Activated CD4-positive, alpha-beta T cell treated with anti-CD3 and anti-CD28 coated beads, Interleukin-2, amount 50 U/mL, for 16 hours (primary cell): ENCODE measurements around the gene PLEKHH2.
A peak's percentile ranks its signal among the peaks of the same experiment; 100 is the strongest.
"Not testable (repeated sequence)": the region's sequence is repeated elsewhere in the genome, so short reads cannot be mapped to it uniquely, and the experiment has no call there.

ENCODE experiments used
- DNase-seq: peaks from one replicate; pipeline ENCODE4 v3.0.0-alpha.2; 2020

PLEKHH2 gene

DNA sequence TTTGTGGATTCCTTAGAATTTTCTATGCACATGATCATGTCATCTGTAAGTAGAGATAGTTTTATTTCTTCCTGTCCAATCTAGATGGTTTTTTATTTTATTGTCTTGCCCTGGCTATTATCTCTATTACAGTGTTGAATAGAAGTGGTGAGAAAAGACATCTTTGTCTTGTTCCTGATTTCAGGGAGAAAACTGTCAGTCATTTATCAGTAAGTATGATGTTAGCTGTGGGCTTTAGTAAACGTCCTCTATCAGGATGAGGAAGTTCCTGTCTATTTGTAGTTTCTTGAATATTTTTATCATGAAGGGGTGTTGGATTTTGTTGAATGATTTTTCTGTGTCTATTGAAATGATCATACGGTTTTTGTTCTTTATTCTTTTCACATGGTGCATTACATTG lies 5.3 kb downstream of the PLEKHH2 start:
- DNase-seq = no peak

DNA sequence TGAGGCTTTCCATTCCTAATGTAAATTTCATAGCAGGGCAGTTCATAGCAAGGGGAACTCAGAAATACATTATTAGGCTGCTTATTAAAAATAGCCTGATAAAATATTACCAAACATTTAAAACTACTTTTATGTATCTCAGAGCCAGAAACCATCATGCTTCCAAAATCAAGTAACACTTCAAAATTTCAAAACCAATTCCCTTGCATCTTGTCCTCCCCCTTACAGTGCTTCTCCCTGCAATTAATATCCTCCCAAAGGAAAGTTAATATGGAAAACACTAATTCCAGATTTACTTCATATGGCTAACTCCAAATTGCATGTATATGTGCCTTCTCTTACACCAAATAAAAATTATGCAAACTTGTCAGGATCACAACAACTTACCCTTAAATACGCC lies 6.6 kb downstream of the PLEKHH2 start:
- no peak for DNase-seq

DNA sequence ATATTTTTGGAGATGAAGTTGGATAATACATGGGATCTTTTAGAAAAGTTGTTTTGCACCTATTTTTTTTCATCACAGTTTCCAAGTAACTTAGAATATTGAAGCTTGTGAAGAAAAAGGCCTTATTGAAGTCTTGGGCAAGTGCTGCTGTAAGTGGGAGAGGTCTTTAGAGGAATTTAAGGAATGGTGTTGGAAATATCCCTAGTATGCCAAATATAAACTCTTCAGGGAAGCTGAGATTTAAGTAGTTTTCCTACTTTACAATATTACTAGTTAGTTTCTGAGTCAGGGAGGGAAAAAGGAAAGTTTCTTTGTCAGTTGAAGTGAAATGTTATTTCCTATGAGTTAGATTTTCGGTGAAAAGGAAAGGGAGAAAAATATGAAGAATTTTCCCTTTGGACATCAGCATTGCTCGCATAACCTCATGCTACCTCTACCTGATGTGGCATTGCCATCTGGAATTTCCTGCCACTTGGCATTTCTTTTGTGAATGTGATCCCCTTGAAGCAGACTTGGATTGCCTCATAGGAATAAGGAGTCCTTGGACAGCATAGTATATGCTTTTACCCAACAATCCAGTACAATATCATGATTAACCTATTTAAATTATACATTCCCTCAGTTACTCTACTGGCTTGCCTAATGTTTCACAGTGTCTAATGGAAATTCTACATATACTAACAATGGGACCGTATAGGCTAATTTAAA lies 12.1 kb downstream of the PLEKHH2 start:
- no peak for DNase-seq

DNA sequence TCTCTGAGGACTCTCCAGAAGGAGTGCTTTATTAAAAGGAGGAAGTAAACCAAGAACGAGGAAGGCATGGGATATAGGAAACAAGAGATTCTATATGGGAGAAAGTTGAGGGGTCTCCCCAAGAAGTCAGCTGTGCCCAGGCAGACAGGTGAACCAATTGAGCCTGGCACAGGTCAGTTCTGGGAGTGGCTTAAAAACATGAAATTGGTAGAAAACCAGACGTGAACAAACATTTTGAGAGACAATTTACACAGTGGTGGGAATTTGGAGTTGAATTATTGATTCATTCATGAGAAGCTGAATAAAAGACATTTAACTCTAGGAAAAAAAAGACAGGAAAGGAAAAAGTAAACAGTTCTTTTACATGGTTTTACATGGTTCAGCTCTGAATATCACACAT lies 16.4 kb downstream of the PLEKHH2 start:
- no peak for DNase-seq

DNA sequence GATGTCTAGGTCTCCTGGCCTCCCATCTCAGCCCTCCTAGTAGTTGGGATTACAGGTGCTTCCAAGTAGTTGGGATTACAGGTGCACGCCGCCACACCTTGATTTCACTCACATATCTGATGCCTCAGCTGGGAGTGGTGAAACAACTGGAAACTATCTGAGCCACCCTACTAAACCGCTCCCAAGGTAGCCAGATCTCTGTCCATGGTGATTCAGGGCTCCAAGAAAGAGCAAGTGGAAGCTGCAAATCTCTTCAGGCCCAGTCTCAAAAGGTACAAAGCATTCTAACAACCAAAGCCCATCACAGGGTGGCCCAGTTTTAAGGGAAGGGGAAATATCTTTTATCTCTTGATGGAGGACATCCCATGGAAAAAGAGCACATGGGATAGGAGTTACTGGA lies 20.2 kb downstream of the PLEKHH2 start:
- DNase-seq = no peak

DNA sequence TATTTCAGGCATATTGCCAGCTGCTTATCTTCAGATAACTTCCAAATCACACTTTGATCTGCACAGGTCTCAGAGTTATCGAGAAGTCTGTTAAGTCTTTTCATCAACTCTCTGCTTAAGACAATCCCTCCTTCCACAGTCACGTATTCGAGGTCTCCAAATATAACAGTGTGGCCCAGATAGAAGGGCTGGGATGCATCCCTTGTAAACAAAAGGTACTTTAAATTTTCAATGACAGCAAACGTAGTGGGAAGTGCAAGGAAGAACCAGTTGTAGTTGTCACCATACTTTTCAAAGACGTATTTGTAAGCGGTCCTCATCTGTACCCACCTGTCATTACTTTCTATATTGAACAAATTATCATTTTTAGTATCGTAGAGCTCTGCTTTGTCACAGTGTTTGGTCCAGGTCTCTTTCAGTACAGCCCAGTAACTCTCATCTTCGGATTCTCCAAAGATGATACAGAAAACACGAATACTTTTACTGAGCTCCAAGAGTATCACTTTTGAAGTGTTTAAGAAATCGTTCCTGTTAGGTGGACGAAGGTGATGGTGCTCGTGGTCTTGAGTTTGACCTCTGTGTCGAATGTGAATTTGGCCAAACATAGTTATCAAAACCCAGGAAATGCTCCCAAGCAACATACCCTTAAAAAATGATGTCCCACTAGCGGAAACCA lies 38.7 kb downstream of the PLEKHH2 start:
- DNase-seq = no peak

DNA sequence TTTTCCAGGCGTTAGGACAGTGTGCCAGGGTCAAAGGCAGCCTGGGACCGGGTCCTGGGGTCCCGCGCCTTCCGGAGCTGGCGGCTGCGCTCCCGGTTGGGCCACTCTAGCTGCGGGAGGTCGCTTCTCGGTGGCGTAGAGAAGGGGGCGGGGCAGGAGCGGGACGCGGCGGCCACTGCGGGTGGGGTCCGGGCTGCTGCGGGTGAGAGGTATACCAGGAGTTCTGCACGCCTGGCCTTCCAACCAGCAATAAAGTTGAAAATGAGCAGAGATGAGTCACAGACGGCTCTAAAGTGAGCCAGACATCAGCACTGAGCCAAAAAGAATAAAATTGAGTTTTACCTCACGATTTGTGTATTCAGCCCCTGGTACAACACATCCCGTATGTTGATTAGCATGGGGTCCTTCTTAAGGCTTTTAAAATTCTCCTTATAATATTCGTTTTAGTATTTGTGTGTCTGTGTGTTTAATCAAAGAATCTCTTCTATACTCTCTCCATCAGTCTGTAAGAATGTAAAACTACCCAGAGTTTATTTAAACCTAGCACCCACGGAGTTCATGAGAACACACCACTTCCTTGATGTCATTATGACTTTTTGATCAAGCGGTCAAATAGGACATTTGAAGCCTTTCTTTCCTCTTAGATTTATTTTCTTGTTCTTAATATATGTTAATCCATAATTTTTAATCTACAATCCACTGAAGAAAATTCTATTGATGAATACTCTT lies 39.4 kb downstream of the PLEKHH2 start, which contains the start of gene C1GALT1C1L:
TSS of gene C1GALT1C1L (minus strand) at position 108 of the 729 bp plus-strand sequence. CDS start at position 1, 107 bp downstream.
- peak; percentile 2 for DNase-seq

DNA sequence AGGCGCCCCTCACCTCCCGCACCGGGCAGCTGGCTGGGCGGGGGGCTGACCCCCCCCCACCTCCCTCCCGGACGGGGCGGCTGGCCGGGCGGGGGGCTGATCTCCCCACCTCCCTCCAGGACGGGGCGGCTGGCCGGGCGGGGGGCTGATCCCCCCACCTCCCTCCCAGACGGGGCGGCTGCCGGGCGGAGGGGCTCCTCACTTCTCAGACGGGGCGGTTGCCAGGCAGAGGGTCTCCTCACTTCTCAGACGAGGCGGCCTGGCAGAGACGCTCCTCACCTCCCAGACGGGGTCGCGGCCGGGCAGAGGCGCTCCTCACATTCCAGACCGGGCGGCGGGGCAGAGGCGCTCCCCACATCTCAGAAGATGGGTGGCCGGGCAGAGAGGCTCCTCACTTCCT lies 40.7 kb downstream of the PLEKHH2 start:
- DNase-seq = not testable (repeated sequence)

DNA sequence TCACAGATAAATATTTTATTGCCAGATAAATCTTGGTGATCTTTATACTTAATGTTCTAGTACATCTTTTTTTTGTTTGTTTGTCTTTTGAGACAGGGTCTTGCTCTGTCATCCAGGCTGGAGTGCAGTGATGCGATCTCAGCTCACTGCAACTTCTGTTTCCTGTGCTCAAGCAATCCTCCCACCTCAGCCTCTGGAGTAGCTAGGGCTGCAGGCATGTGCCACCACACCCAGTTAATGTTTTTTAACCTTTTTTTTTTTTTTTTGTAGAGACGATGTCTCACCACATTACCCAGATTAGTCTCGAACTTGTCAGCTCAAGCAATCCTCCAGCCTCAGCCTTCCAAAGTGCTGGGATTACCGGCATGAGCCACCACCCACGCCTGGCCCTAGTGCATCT lies 48.3 kb downstream of the PLEKHH2 start:
- DNase-seq = no peak

DNA sequence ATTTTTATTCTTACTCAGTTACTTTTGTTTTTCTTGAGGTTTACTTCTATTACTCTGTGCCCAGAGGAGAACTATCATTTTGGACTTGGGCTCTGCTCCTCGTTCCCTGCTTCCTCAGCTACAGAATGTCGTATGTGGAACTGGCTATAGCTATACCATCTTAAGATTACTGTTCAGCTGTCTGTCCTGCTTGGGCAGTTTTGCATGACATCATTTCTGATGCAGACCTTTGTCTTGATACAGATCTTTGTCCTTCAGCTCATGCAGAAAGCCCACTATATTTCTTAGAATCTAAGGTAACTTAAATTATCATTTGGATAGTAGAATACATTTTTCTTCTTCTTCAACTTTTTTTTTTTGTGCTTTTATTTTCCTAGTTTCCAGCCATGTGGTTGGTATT lies 52.9 kb downstream of the PLEKHH2 start:
- DNase-seq = no peak

DNA sequence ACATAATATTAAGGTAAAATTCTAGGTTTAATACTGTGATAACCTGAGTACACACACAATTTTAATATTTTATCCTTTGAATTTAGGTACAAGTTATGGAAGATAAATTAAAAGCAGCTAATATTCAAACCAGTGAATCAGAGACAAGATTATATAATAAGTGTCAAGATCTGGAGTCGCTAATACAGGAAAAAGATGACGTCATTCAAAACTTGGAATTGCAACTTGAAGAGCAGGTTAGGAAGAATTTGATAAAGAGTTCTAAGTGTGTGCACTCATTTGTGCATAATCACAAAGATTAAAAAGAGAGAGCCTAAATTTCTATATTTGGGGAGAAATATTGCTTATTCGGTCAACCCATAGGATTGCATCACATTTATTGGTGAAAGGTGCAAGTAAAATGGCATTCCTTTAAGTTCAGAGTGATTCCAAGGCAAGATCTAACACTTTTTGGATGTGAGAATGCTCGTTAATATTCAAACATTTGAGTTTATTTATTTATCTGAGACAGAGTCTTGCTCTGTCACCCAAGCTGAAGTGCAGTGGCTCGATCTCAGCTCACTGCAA lies 55.5 kb downstream of the PLEKHH2 start:
- no peak for DNase-seq

DNA sequence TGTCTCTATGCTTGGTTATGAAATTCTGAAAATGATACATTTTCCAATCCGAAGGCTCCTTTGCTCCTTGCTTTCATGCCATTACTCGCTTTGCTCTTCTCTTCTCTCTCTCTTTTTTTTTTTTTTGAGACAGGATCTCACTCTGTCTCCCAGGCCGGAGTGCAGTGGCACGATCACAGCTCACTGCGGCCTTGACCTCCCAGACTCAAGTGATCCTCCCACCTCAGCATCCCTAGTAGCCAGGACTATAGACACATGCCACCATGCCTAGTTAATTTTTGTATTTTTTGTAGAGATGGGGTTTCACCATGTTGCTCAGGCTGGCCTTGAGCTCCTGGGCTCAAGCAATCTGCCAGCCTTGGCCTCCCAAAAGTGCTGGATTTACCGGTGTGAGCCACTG lies 61.1 kb downstream of the PLEKHH2 start:
- DNase-seq = not testable (repeated sequence)

DNA sequence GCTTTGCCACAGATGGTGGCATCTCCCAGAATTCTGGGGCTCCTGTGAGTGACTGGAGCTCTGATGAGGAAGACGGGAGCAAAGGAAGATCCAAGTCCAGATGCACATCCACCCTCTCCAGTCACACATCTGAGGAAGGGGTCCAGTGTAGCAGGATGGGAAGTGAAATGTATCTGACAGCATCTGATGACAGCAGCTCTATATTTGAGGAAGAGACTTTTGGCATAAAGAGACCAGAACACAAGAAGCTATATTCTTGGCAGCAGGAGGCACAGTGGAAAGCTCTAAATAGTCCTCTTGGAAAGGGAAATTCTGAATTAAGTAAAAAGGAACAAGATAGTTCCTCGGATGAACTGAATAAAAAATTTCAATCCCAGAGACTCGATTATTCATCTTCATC lies 62.7 kb downstream of the PLEKHH2 start:
- no peak for DNase-seq

DNA sequence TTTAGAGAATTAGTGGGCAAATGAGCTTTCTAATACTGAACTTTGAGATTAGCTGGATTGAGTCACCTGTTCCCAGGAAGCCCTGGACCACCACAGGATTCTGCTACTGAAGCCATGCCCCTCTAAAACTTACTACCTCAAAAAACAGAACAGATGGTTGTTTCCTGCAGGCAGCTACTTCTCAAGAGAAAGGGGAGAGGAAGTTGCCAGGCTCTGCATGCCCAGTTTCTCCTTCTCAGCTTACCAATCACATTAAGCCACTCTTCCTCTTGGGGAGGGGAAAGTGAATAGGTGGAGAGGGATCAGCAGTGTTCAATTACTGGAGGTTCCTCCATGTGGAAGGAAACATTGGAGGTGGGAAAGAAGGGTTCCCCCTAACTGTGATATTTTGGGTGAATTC lies 64.1 kb downstream of the PLEKHH2 start:
- DNase-seq = no peak

DNA sequence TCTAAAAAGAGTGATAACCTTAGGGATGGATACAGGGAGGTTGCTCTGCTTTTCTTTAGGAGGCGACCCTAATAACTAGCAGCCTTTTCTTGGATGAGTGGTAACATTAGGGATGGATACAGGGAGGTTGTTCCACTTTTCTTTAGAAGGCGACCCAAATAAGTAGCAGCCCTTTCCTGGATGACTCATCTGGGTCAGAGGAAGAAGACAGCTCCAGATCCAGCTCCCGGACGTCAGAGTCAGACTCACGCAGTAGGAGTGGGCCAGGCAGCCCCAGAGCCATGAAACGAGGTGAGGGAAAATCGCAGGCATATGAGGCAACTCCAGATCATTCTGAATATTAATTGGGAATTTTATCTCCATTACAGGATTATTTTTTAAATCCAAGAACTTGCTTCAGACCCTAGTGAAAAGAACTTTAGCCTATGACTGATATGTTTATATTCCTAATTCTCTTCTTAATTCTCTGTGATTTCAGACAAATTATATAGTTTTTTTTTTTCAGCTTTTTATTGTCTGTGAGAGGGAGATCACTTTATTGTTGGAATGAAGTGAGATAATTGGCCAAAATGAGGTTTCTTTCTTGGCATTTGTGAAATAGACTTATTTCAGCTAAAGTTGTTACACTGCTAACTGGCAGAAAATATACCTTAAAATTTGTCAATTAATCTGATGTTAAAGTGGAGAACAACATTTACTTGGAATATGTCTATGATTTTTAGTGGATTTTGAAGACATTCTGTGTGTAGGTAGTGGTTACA lies 70.4 kb downstream of the PLEKHH2 start:
- DNase-seq = no peak

DNA sequence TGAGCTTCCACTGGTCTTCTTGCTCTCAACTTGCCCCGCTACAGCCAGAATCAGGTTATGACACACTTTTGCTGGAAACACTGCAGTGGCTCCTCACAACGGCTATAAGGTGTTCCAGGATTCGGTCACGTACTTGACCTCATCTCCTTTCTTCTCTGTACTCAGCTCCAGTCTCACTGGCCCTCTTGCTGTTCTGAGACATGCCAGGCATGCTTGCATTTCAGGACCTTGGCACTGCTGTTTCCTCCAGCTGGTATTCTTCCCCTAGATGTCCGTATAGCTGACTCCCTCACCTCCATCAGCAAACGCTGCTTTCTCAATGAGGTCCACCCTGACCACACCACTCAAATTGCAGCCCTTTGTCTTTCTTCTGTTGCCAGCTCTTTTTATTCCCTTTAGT lies 71.1 kb downstream of the PLEKHH2 start:
- DNase-seq = no peak

DNA sequence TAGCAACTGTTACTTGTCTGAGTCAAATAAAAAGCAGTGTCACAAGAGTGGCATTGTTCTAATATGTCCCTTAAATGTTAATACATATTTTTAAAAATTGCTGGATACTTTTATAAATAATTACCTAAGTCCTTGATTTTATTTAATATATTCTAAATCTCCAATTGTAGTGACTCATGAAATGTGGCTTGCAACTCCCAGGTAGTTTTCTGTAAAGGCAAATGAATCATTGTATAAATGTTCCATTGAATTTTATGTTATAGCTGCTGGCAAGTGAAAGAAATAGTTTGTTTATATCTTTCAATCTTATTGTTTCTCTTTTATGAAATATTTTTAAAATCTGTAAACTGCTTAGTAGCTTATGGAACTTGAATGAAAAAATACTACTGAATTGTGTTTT lies 71.8 kb downstream of the PLEKHH2 start:
- no peak for DNase-seq

DNA sequence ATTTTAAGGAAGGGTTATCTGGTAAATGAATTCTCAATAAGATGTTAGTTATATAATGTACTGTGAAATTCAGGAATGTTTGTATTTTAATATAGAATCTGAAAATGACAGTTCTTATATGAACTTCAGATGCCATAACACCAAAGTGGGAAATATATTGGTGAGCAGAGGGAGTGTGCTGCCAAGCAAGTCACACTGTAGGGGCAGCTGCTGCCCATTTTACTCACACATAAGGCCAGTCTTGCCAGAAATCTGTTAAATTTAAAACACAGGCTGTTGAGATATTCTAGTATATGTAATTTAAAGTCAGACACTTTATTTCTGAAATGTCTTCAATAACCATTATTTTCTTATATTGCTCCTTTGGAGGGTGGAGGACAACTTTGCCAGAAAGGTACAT lies 73.8 kb downstream of the PLEKHH2 start:
- no peak for DNase-seq

DNA sequence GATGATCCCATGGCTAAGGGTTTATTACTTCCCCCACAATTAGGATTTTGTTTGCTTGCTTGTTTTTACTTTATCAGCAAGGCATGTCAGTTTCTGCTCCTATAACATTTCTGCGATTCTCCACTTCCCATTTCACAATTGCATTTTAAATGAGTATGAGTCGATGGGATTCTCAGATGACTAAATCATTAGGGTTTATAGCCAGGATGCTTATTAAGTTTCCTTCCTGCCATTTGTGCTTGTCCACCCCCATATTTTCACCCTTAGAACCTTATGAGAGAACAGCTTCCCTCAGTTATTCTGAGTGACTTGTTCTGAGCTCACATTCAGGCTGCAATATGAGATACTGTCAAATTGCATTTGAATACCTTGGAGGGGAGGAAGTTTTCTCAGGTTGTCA lies 77.1 kb downstream of the PLEKHH2 start:
- DNase-seq = no peak

DNA sequence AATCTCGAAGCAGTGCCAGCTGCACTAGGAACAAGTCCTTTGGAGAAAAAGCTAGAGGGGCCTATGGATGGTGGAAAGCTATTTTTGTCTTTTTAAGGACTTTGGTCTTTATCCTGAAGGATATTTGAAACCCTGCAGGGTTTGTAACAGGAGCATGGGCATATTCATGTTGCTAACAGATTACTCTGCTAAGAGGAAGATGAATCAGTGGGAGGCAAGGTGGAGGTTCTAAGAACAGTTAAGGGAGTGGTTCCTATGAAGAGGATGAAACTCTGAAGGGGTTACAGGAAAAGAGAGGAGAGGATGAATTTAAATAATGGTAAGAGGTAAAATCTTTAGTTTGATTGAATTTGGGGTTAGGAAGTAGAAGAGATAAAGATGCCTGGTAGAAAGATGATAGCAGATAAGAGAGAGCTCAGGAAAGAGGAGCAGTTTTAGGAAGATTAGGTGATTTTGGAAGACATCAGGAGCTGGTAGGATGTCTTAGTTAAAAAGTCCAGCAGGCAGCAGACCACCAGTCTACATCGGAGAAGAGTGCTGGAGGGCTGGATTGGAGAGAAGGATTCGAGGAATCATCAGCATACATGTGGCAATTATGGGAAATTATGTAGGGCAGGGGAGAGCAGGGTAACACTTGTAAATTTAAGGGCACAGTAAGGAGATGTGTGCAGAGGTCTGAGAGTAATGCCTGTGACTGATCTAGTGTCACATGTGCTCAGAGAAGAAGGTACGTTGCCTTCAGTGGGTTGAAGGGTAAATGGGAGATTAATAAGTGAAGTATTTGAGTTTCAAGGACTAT lies 78.4 kb downstream of the PLEKHH2 start:
- DNase-seq = no peak

DNA sequence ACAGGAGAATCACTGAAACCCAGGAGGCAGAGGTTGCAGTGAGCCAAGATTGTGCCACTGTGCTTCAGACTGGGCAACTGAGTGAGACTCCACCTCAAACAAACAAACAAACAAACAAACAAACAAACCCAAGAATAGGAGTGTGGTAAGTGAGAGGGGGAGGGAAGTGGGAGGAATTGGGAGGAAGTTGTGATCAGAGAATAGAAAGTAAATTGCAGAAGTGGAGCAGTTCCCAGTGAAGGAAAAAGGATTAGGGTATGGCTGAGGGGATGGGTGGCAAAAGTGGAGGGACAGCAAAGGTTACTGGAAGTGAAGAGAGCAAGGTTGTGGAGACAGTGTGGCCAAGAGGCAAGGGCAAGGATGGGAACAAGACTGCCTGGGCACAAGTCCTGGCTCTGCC lies 80.3 kb downstream of the PLEKHH2 start:
- no peak for DNase-seq

DNA sequence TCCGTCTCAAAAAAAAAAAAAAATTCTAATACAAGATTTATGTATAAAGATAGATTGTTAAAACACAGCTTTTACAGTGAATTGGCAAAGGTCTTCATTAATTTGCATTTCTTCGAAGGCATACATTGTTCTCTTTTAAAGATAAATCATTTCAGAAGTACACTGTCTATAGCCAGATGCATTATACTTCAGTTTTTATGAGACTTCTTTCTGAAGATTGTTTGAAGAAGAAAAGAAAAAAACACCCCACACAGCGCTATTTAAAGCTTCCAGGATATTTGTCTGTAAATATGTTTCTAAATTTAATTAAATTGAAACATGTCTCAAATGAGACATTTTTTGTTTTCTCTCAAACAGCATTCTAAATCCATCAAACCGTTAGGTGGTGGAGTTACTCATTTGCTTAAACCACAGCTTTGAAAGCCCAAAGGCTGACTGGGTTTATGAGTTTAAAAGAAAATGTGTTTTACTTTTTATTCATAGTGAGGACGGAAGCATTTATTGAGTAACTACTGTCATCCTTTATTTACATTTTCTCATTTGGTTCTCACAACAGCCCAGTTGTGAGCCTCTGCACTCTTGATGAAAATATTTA lies 81.6 kb downstream of the PLEKHH2 start:
- no peak for DNase-seq
